CD4-positive, alpha-beta memory T cell (primary cell): ENCODE measurements around the gene GPR39. TPM values are rescaled to one million over a fixed set of nuclear protein-coding genes. Genes with fewer than 3 reads are reported as not detected.

ENCODE experiments used
- CTCF ChIA-PET: fragments of 350-600 bp; sonication (Branson Sonifier 250); formaldehyde crosslinking; loops from one replicate; lab custom pipeline; 2021; ENCODE audit warnings: inconsistent platforms; ENCODE audit not compliant: partially characterized antibody; lab: Charles Lee
- POLR2A ChIA-PET: fragments of 350-600 bp; sonication (Branson Sonifier 250); formaldehyde crosslinking; loops from one replicate; lab custom pipeline; 2021; ENCODE audit not compliant: partially characterized antibody; lab: Charles Lee
- DNase-seq, 5 donors: peaks; one replicate each; pipeline versions ENCODE4 v3.0.0 to v3.0.0-alpha.2; 2020 to 2022; ENCODE audit warnings: mixed read lengths in 1 of 5
- H3K27ac ChIP-seq: one replicate; pipeline ENCODE4 v1.7.0; 2013; ENCODE audit warnings: low read depth, low read length
- H3K27me3 ChIP-seq: 2 replicates; pipeline ENCODE4 v1.7.0; 2013; ENCODE audit warnings: mild to moderate bottlenecking, low read length, moderate library complexity; ENCODE audit not compliant: insufficient read depth
- H3K36me3 ChIP-seq: 2 replicates; pipeline ENCODE4 v1.7.0; 2013; ENCODE audit warnings: mild to moderate bottlenecking, low read length, moderate library complexity; ENCODE audit not compliant: insufficient read depth
- H3K4me1 ChIP-seq: 2 replicates; pipeline ENCODE4 v1.7.0; 2013; ENCODE audit warnings: mild to moderate bottlenecking, low read length, moderate library complexity; ENCODE audit not compliant: insufficient read depth
- H3K4me3 ChIP-seq, 2 donors: one replicate each; pipeline ENCODE4 v1.7.0; 2013; ENCODE audit warnings: low read length in 2 of 2, mild to moderate bottlenecking in 1 of 2
- H3K9me3 ChIP-seq, 2 donors: one replicate each; pipeline ENCODE4 v1.7.0; 2013; ENCODE audit warnings: low read length in 2 of 2, control low read depth in 1 of 2; ENCODE audit not compliant: control insufficient read depth in 1 of 2
- H3K27ac Mint-ChIP-seq, 7 donors: one replicate each; pipeline ENCODE4 v1.8.0; 2020 to 2021; ENCODE audit warnings: mixed read lengths in 7 of 7, mild to moderate bottlenecking in 6 of 7, inconsistent platforms in 3 of 7, moderate library complexity in 3 of 7
- H3K27me3 Mint-ChIP-seq, 2 donors: one replicate each; pipeline ENCODE4 v1.8.0; 2020 to 2021; ENCODE audit warnings: mixed read lengths in 2 of 2
- H3K36me3 Mint-ChIP-seq, 2 donors: one replicate each; pipeline ENCODE4 v1.8.0; 2020 to 2021; ENCODE audit warnings: mixed read lengths in 2 of 2, inconsistent platforms in 1 of 2, mild to moderate bottlenecking in 1 of 2
- H3K4me1 Mint-ChIP-seq, 4 donors: one replicate each; pipeline ENCODE4 v1.8.0; 2020 to 2021; ENCODE audit warnings: mixed read lengths in 4 of 4, mild to moderate bottlenecking in 1 of 4
- H3K4me3 Mint-ChIP-seq, 8 donors: one replicate each; pipeline ENCODE4 v1.8.0; 2020 to 2021; ENCODE audit warnings: mixed read lengths in 8 of 8, mild to moderate bottlenecking in 7 of 8, moderate library complexity in 6 of 8, inconsistent platforms in 3 of 8
- H3K9me3 Mint-ChIP-seq, 8 donors: one replicate each; pipeline ENCODE4 v1.8.0; 2020 to 2021; ENCODE audit warnings: mixed read lengths in 8 of 8, mild to moderate bottlenecking in 5 of 8, inconsistent platforms in 3 of 8, moderate library complexity in 1 of 8
- intact Hi-C: fragments of 100-400 bp; cut with micrococcal nuclease; formaldehyde crosslinking; loops from one replicate; pipeline ENCODE4 v1.15.1; 2023
- polyA plus RNA-seq, 2 donors: library from polyadenylated mRNA; unstranded; fragments of 300-500 nt; fragmentation: Illumina TruSeq; gene quantifications; one replicate each; pipeline ENCODE4 v1.2.3, GENCODE V29; 2021
- total RNA-seq, 2 experiments: library from RNA; stranded (reverse); gene quantifications; one replicate each; pipeline ENCODE4 v1.2.3, GENCODE V29; 2021

GPR39 gene
- total and polyA plus RNA-seq, 4 experiments from 2014 or later, result not detected

DNA sequence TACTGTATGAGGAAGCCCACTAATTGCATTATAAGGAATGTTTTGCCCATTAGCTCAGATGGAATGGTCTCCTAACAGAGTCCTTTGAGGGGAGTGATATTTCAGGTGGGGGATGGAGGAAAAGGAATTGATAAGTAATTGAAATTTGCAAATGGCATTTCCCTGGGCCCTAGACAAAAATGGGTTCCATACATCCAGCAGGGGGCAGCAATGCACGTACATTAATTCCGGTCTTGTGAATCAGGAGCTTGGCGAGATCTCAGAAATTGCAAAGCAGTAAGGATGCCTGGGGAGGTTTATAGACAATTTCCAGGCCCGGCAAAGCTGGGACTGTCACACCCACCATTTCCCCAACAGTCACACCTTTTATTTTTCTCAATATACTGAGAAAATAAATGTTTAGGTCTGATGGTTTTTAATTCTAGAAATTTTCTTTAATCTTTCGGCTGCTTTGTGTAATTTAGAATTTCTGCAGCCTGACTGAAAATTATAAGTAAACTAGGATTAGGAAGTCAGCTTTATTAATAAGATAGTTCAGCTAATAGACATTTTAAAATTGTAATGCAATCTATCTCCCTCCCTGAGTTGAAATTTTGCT is 130.6 kb downstream of the GPR39 start:
- CTCF ChIA-PET, result interaction anchor here (0.8 to 1.6 kb wide), 2 partner anchors 8 to 1297 kb away, joined by 5 to 11 read pairs; no protein-coding TSS in a partner anchor
- intact Hi-C loops, result no loop called here

DNA sequence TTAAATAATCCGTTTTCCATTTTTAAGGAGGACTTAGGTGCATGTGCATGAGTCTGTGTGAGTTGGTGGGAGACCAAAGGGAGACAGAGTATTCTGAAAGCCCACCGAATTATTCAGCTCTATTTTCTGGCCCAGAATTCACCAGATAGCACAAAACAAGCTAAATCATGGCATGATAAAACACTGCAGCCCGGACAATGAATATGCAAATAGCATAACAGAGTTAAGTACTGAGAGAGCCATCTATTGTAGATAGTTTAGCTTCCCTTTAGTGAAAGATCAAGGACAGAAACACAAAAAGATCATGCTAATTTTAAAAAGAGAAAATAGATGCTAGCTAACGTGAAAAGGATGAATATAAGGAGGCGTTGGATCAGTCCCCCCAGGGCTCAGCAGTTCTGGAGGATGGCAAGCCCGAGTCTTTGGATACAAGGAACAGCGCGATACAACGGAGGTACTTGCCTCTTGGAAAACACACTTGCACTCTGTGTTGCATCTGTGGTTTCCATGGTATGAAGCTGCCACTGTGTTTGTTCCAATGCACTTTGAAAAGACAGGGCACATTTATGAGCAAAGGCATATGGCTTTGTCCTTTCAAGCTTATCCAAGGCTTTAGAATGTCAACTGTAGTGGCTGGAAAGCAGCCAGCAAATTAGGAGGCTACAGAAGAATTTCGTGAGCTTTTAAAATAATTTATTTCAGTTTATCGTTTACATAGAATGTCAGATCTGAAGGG is 133.5 kb downstream of the GPR39 start:
- Mint-ChIP-seq H3K36me3 (no peaks in the 10 kb centered on the region), H3K4me3 (no peak overlapping the region), H3K27ac (no peak overlapping the region), H3K4me1 (no peaks in the 10 kb centered on the region), H3K27me3 (peaks cover 0 to 2% of the 10 kb centered on the region in 2 donors), H3K9me3 (peaks cover 0 to 3% (median 0%) of the 10 kb centered on the region in 8 donors)
- Histone ChIP-seq H3K27ac (no peak overlapping the region), H3K9me3 (no peaks in the 10 kb centered on the region), H3K4me3 (no peak overlapping the region), H3K36me3 (no peaks in the 10 kb centered on the region), H3K27me3 (no peaks in the 10 kb centered on the region), H3K4me1 (no peaks in the 10 kb centered on the region)
- POLR2A ChIA-PET, result no interaction called here
- CTCF ChIA-PET, result no interaction called here
- DNase-seq, result no peak
- intact Hi-C loops, result no loop called here

More for the DNA sequence above, 130.6 kb downstream of the GPR39 start:
- Histone ChIP-seq H3K9me3 (no peaks in the 10 kb centered on the region), H3K4me1 (no peaks in the 10 kb centered on the region), H3K4me3 (no peak overlapping the region), H3K36me3 (no peaks in the 10 kb centered on the region), H3K27me3 (no peaks in the 10 kb centered on the region), H3K27ac (no peak overlapping the region)
- peaks cover 0 to 2% of the 10 kb centered on the region in 2 donors for H3K27me3 Mint-ChIP-seq
- peaks cover 0 to 3% (median 0%) of the 10 kb centered on the region in 8 donors for H3K9me3 Mint-ChIP-seq
- POLR2A ChIA-PET, result no interaction called here
- H3K4me1 Mint-ChIP-seq, result no peaks in the 10 kb centered on the region
- DNase-seq, result peak in 3 of 5 donors; percentile 1 to 7 (median 4)
- no peak overlapping the region for H3K4me3 Mint-ChIP-seq
- no peak overlapping the region for H3K27ac Mint-ChIP-seq
- no peaks in the 10 kb centered on the region for H3K36me3 Mint-ChIP-seq

DNA sequence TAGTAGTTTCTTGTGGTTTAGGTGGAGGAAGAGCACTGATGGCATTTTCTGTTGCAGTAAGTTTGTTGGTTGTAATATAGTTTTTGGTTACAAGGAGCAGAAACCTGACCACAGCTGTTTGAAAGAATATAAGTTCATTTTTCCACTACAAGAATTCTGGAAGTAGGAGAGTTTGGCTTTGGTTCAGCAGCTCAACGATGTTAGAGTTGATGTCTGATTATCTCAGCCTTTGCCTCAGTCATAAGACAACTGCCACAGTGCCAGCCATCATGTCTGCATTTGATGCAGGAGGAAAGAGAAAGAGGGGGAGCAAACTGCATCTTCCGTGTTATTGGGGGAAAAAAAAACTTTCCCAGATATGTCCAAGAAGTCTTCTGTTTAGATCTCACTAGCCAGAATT is 134.3 kb downstream of the GPR39 start:
- Mint-ChIP-seq H3K27ac (peak overlapping the region in 1 of 7 donors; percentile 57), H3K4me1 (no peaks in the 10 kb centered on the region), H3K4me3 (no peak overlapping the region), H3K9me3 (no peaks in the 10 kb centered on the region), H3K27me3 (peaks cover 0 to 2% of the 10 kb centered on the region in 2 donors), H3K36me3 (no peaks in the 10 kb centered on the region)
- intact Hi-C loops, result no loop called here
- CTCF ChIA-PET, result no interaction called here
- POLR2A ChIA-PET, result no interaction called here
- Histone ChIP-seq H3K4me1 (no peaks in the 10 kb centered on the region), H3K36me3 (no peaks in the 10 kb centered on the region), H3K9me3 (no peaks in the 10 kb centered on the region), H3K4me3 (no peak overlapping the region), H3K27me3 (no peaks in the 10 kb centered on the region), H3K27ac (no peak overlapping the region)
- no peak for DNase-seq

DNA sequence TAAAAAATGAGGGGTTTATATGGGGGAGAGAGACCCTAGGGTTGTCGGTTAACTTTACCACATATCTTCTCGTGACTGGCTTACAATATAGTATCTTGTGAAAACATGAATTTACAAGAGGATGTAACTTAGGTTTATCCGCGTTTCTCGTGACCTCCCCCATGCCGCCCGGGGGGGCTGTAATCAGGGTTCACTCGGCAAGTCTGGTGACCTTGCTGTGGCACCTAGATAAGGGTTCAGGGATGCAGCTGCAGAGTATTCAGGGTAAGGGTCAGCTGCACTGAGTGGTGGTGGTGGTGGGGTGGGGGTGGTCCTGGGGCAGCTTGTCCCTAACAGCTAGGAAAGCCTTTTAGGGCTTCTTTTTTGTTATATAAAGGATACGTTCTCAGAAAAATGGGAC is 141.1 kb downstream of the GPR39 start:
- POLR2A ChIA-PET, result no interaction called here
- Histone ChIP-seq H3K27me3 (no peaks in the 10 kb centered on the region), H3K4me1 (no peaks in the 10 kb centered on the region), H3K36me3 (no peaks in the 10 kb centered on the region), H3K27ac (no peak overlapping the region), H3K9me3 (no peaks in the 10 kb centered on the region), H3K4me3 (no peak overlapping the region)
- Mint-ChIP-seq H3K9me3 (peaks cover 0 to 7% (median under 1%) of the 10 kb centered on the region in 8 donors), H3K4me1 (no peaks in the 10 kb centered on the region), H3K4me3 (no peak overlapping the region), H3K27me3 (no peaks in the 10 kb centered on the region), H3K27ac (no peak overlapping the region), H3K36me3 (no peaks in the 10 kb centered on the region)
- CTCF ChIA-PET, result no interaction called here
- DNase-seq, result no peak
- intact Hi-C loops, result no loop called here

DNA sequence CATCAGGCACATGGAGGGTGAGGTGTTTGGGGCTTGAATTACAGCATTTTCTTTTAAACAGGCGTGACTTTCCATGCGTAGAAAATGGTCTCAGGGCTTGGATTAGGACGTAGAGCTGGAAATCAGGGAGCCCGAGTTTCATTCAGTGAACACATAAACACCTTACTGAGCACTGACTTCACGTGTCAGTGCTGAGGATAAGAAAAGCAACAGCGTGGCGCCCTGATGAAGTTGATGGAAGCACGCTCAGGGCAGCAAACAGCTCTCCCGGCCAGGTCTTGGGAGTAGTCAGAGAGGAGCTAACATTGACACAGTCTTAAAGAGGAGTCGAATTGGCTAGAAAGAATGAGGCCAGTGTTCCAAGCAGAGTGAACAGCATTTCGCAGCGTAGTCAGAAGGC is 142.7 kb downstream of the GPR39 start:
- Histone ChIP-seq H3K4me1 (no peaks in the 10 kb centered on the region), H3K27ac (no peak overlapping the region), H3K4me3 (no peak overlapping the region), H3K36me3 (no peaks in the 10 kb centered on the region), H3K9me3 (no peaks in the 10 kb centered on the region), H3K27me3 (no peaks in the 10 kb centered on the region)
- H3K9me3 Mint-ChIP-seq, result peaks cover 0 to 7% (median 1%) of the 10 kb centered on the region in 8 donors
- H3K27me3 Mint-ChIP-seq, result no peaks in the 10 kb centered on the region
- DNase-seq, result no peak
- no peak overlapping the region for H3K27ac Mint-ChIP-seq
- CTCF ChIA-PET, result no interaction called here
- no peaks in the 10 kb centered on the region for H3K36me3 Mint-ChIP-seq
- no peaks in the 10 kb centered on the region for H3K4me1 Mint-ChIP-seq
- POLR2A ChIA-PET, result no interaction called here
- no peak overlapping the region for H3K4me3 Mint-ChIP-seq
- intact Hi-C loops, result no loop called here

DNA sequence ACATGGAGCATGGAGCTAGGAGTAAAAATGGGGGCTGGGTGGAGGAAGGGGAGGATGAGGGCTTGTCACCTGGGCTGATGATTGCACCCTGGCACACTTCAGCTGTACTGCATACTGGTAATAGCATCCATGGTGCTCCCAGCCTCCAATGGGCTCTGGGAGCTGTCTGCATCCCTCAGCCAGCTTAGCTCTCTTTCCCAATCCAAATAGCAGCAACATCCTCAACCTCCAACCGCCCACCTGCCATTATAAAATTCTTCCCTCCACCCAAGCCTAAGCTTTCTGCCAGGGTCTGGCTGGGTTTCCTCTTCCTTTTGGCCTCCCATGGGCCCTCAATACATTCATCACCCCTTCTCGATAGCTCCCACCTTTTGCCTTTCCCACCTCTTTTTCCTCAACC is 143.3 kb downstream of the GPR39 start:
- no peaks in the 10 kb centered on the region for H3K36me3 Mint-ChIP-seq
- H3K4me3 ChIP-seq, result no peak overlapping the region
- intact Hi-C loops, result no loop called here
- H3K4me1 ChIP-seq, result no peaks in the 10 kb centered on the region
- ChIA-PET POLR2A (no interaction called here), CTCF (no interaction called here)
- no peak for DNase-seq
- H3K27ac ChIP-seq, result no peak overlapping the region
- H3K4me3 Mint-ChIP-seq, result no peak overlapping the region
- no peaks in the 10 kb centered on the region for H3K27me3 ChIP-seq
- H3K9me3 ChIP-seq, result no peaks in the 10 kb centered on the region
- H3K9me3 Mint-ChIP-seq, result peaks cover 0 to 7% (median 2%) of the 10 kb centered on the region in 8 donors
- no peaks in the 10 kb centered on the region for H3K36me3 ChIP-seq
- no peaks in the 10 kb centered on the region for H3K27me3 Mint-ChIP-seq
- no peak overlapping the region for H3K27ac Mint-ChIP-seq
- no peaks in the 10 kb centered on the region for H3K4me1 Mint-ChIP-seq

DNA sequence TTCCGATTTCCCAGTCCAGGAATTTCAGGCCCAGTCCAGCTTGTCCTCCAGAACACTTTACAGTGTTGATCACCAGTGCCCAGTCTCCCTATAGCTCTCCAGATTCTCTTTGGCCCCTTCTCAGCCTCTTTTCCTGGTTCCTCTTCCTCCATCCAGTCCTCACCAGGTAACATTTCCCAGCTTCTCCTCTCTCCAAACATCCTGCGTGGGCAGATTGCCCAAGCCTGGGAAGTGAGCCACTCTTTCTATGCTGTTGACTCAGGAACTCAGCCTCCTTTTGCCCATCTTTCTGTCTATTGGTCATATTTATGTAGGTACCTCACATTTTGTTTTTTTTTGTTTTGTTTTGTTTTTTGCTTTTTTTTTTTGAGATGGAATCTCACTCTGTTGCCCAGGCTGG is 144.0 kb downstream of the GPR39 start:
- ChIA-PET CTCF (no interaction called here), POLR2A (no interaction called here)
- DNase-seq, result no peak
- no peaks in the 10 kb centered on the region for H3K36me3 Mint-ChIP-seq
- no peaks in the 10 kb centered on the region for H3K4me1 ChIP-seq
- H3K27ac Mint-ChIP-seq, result no peak overlapping the region
- no peaks in the 10 kb centered on the region for H3K36me3 ChIP-seq
- H3K27me3 ChIP-seq, result no peaks in the 10 kb centered on the region
- peaks cover 0 to 7% (median 2%) of the 10 kb centered on the region in 8 donors for H3K9me3 Mint-ChIP-seq
- no peak overlapping the region for H3K4me3 ChIP-seq
- no peak overlapping the region for H3K27ac ChIP-seq
- no peaks in the 10 kb centered on the region for H3K4me1 Mint-ChIP-seq
- H3K27me3 Mint-ChIP-seq, result no peaks in the 10 kb centered on the region
- H3K4me3 Mint-ChIP-seq, result no peak overlapping the region
- intact Hi-C loops, result no loop called here
- no peaks in the 10 kb centered on the region for H3K9me3 ChIP-seq
